Activated CD4-positive, alpha-beta T cell treated with anti-CD3 and anti-CD28 coated beads, Interleukin-2, amount 10 ng/mL, durations not matched to agents 7 days and 5 days (primary cell): Measurements from ENCODE around the gene NAV1. TPM values are rescaled to one million over a fixed set of nuclear protein-coding genes. Genes with fewer than 3 reads are reported as not detected.
"Not testable (repeated sequence)": the region's sequence is repeated elsewhere in the genome, so short reads cannot be mapped to it uniquely, and the experiment has no call there.

ENCODE experiments used
- CTCF ChIA-PET: fragments of 350-600 bp; sonication (Branson Sonifier 250); formaldehyde crosslinking; loops from one replicate; lab custom pipeline; 2021; ENCODE audit warnings: antibody characterized with exemption; lab: Charles Lee
- POLR2A ChIA-PET: fragments of 350-600 bp; sonication (Branson Sonifier 250); formaldehyde crosslinking; loops from one replicate; lab custom pipeline; 2021; ENCODE audit warnings: antibody characterized with exemption; lab: Charles Lee
- DNase-seq: peaks from one replicate; pipeline ENCODE4 v3.0.0-alpha.2; 2020
- H3K27ac Mint-ChIP-seq: one replicate; pipeline ENCODE4 v1.8.0; 2021; ENCODE audit warnings: mild to moderate bottlenecking, moderate library complexity, mixed read lengths
- H3K27me3 Mint-ChIP-seq: one replicate; pipeline ENCODE4 v1.8.0; 2021; ENCODE audit warnings: mixed read lengths
- H3K36me3 Mint-ChIP-seq: one replicate; pipeline ENCODE4 v1.8.0; 2021; ENCODE audit warnings: low read depth, mixed read lengths
- H3K4me1 Mint-ChIP-seq: one replicate; pipeline ENCODE4 v1.8.0; 2021; ENCODE audit warnings: mixed read lengths
- H3K4me3 Mint-ChIP-seq: one replicate; pipeline ENCODE4 v1.8.0; 2021; ENCODE audit warnings: mild to moderate bottlenecking, moderate library complexity, mixed read lengths
- H3K9me3 Mint-ChIP-seq: one replicate; pipeline ENCODE4 v1.8.0; 2021; ENCODE audit warnings: mixed read lengths
- total RNA-seq, 2 experiments: library from RNA; stranded (reverse); gene quantifications; one replicate each; pipeline ENCODE4 v1.2.3, GENCODE V29; 2021

Gene NAV1
- 1 to 10 TPM; 2.0 to 2.7 TPM for total RNA-seq

GRCh38 chr1:201538612-201539551 lies at the start of gene NAV1:
Gene NAV1, plus strand, starts transcription at chr1:201539127. Its CDS starts 83,758 bp downstream, at chr1:201622885.
- peak within 1 kb of the TSS; percentile 57 for H3K4me3 Mint-ChIP-seq
- H3K27me3 Mint-ChIP-seq, result peaks cover 68% of the 10 kb centered on the region
- no peak for DNase-seq
- ChIA-PET CTCF (interaction anchor here (1.6 to 1.8 kb wide), 2 partner anchors 12 to 26 kb away, joined by 7 to 8 read pairs; no protein-coding TSS in a partner anchor), POLR2A (no interaction called here)
- no peaks in the 10 kb centered on the region for H3K9me3 Mint-ChIP-seq
- peaks cover 17% of the 10 kb centered on the region for H3K4me1 Mint-ChIP-seq
- peaks cover 2% of the 10 kb centered on the region for H3K36me3 Mint-ChIP-seq
- H3K27ac Mint-ChIP-seq, result no peak within 1 kb of the TSS

GRCh38 chr1:201489643-201490261 lies 49.2 kb upstream of the NAV1 start:
- ChIA-PET CTCF (interaction anchor here (0.8 to 1.5 kb wide), 3 partner anchors 12 to 23 kb away, joined by 3 to 6 read pairs (median 4); no protein-coding TSS in a partner anchor), POLR2A (no interaction called here)
- no peaks in the 10 kb centered on the region for H3K9me3 Mint-ChIP-seq
- no peak overlapping the region for H3K4me3 Mint-ChIP-seq
- H3K36me3 Mint-ChIP-seq, result peaks cover 37% of the 10 kb centered on the region
- H3K27me3 Mint-ChIP-seq, result no peaks in the 10 kb centered on the region
- no peak overlapping the region for H3K27ac Mint-ChIP-seq
- peaks cover 12% of the 10 kb centered on the region for H3K4me1 Mint-ChIP-seq
- DNase-seq, result no peak

GRCh38 chr1:201490708-201491131 lies 48.2 kb upstream of the NAV1 start:
- no peaks in the 10 kb centered on the region for H3K9me3 Mint-ChIP-seq
- no peak overlapping the region for H3K4me3 Mint-ChIP-seq
- H3K36me3 Mint-ChIP-seq, result peaks cover 42% of the 10 kb centered on the region
- H3K27me3 Mint-ChIP-seq, result no peaks in the 10 kb centered on the region
- peaks cover 12% of the 10 kb centered on the region for H3K4me1 Mint-ChIP-seq
- DNase-seq, result no peak
- POLR2A ChIA-PET, result no interaction called here
- CTCF ChIA-PET, result interaction anchor here (0.9 to 1.8 kb wide), 5 partner anchors 9 to 213 kb away, joined by 3 to 14 read pairs (median 3); no protein-coding TSS in a partner anchor
- no peak overlapping the region for H3K27ac Mint-ChIP-seq

GRCh38 chr1:201491896-201492511 lies 46.9 kb upstream of the NAV1 start:
- DNase-seq, result no peak
- peaks cover 42% of the 10 kb centered on the region for H3K36me3 Mint-ChIP-seq
- POLR2A ChIA-PET, result no interaction called here
- no peak overlapping the region for H3K27ac Mint-ChIP-seq
- peaks cover 7% of the 10 kb centered on the region for H3K4me1 Mint-ChIP-seq
- CTCF ChIA-PET, result interaction anchor here (0.9 to 1.8 kb wide), 4 partner anchors 11 to 211 kb away, joined by 3 to 14 read pairs (median 3); no protein-coding TSS in a partner anchor
- H3K4me3 Mint-ChIP-seq, result no peak overlapping the region
- H3K27me3 Mint-ChIP-seq, result no peaks in the 10 kb centered on the region
- H3K9me3 Mint-ChIP-seq, result no peaks in the 10 kb centered on the region

GRCh38 chr1:201493026-201493656 lies 45.8 kb upstream of the NAV1 start:
- H3K36me3 Mint-ChIP-seq, result peaks cover 42% of the 10 kb centered on the region
- H3K27ac Mint-ChIP-seq, POLR2A ChIA-PET, H3K4me1 Mint-ChIP-seq, H3K27me3 Mint-ChIP-seq, H3K4me3 Mint-ChIP-seq, DNase-seq, H3K9me3 Mint-ChIP-seq: not testable (repeated sequence)
- CTCF ChIA-PET, result interaction anchor here (1.0 kb wide), 1 partner anchor 19 kb away, joined by 4 read pairs; no protein-coding TSS in a partner anchor

- H3K36me3 Mint-ChIP-seq, result peaks cover 37% of the 10 kb centered on the region
- CTCF ChIA-PET, result interaction anchor here (1.0 to 12.3 kb wide), 3 partner anchors 9 to 19 kb away, joined by 3 to 99 read pairs (median 16); no protein-coding TSS in a partner anchor
- no peak overlapping the region for H3K27ac Mint-ChIP-seq
- H3K4me1 Mint-ChIP-seq, result peaks cover 7% of the 10 kb centered on the region
- H3K4me3 Mint-ChIP-seq, result no peak overlapping the region
- DNase-seq, result no peak
- no peaks in the 10 kb centered on the region for H3K9me3 Mint-ChIP-seq
- POLR2A ChIA-PET, result no interaction called here
- H3K27me3 Mint-ChIP-seq, result no peaks in the 10 kb centered on the region
Observed at GRCh38 chr1:201493757-201494617, 44.9 kb upstream of the NAV1 start.

- no peaks in the 10 kb centered on the region for H3K27me3 Mint-ChIP-seq
- no peak overlapping the region for H3K27ac Mint-ChIP-seq
- peaks cover 33% of the 10 kb centered on the region for H3K36me3 Mint-ChIP-seq
- no peaks in the 10 kb centered on the region for H3K9me3 Mint-ChIP-seq
- H3K4me3 Mint-ChIP-seq, result no peak overlapping the region
- no peak for DNase-seq
- ChIA-PET CTCF (interaction anchor here (3.2 to 12.3 kb wide), 2 partner anchors 13 to 17 kb away, joined by 16 to 99 read pairs; no protein-coding TSS in a partner anchor), POLR2A (no interaction called here)
- H3K4me1 Mint-ChIP-seq, result peaks cover 4% of the 10 kb centered on the region
Observed at GRCh38 chr1:201495551-201496295, 43.2 kb upstream of the NAV1 start.

- ChIA-PET POLR2A (no interaction called here), CTCF (interaction anchor here (3.2 to 12.3 kb wide), 2 partner anchors 14 to 16 kb away, joined by 16 to 99 read pairs; no protein-coding TSS in a partner anchor)
- H3K36me3 Mint-ChIP-seq, result peaks cover 31% of the 10 kb centered on the region
- DNase-seq, result no peak
- H3K4me3 Mint-ChIP-seq, result no peak overlapping the region
- H3K27me3 Mint-ChIP-seq, result no peaks in the 10 kb centered on the region
- H3K9me3 Mint-ChIP-seq, result no peaks in the 10 kb centered on the region
- H3K27ac Mint-ChIP-seq, result no peak overlapping the region
- H3K4me1 Mint-ChIP-seq, result peaks cover under 1% of the 10 kb centered on the region
Observed at GRCh38 chr1:201496296-201496690, 42.6 kb upstream of the NAV1 start.

GRCh38 chr1:201497935-201498509 lies 40.9 kb upstream of the NAV1 start:
- Mint-ChIP-seq H3K36me3 (peaks cover 26% of the 10 kb centered on the region), H3K9me3 (no peaks in the 10 kb centered on the region), H3K27me3 (no peaks in the 10 kb centered on the region), H3K4me1 (no peaks in the 10 kb centered on the region), H3K4me3 (no peak overlapping the region), H3K27ac (no peak overlapping the region)
- CTCF ChIA-PET, result interaction anchor here (0.9 to 12.3 kb wide), 6 partner anchors 10 to 50 kb away, joined by 3 to 99 read pairs (median 4); partner anchors contain the start of gene PHLDA3
- POLR2A ChIA-PET, result no interaction called here
- no peak for DNase-seq

GRCh38 chr1:201498621-201499020 lies 40.3 kb upstream of the NAV1 start:
- H3K27me3 Mint-ChIP-seq, result no peaks in the 10 kb centered on the region
- H3K27ac Mint-ChIP-seq, result no peak overlapping the region
- DNase-seq, result no peak
- peaks cover 3% of the 10 kb centered on the region for H3K4me1 Mint-ChIP-seq
- no peaks in the 10 kb centered on the region for H3K9me3 Mint-ChIP-seq
- H3K36me3 Mint-ChIP-seq, result peaks cover 20% of the 10 kb centered on the region
- H3K4me3 Mint-ChIP-seq, result no peak overlapping the region
- POLR2A ChIA-PET, result no interaction called here
- CTCF ChIA-PET, result interaction anchor here (0.9 to 12.3 kb wide), 6 partner anchors 9 to 50 kb away, joined by 3 to 99 read pairs (median 4); partner anchors contain the start of gene PHLDA3
